ENCODE measurements around the gene KIF6.

Gene KIF6

GRCh38 chr6:39309942-39310531 is 415.2 kb downstream of the KIF6 start:
- H2AFZ ChIP-seq (ENCODE audit: low read depth, low read length, severe bottlenecking), result no peak overlapping the region
- H3K79me2 ChIP-seq (ENCODE audit: insufficient read depth, low read length), result no peaks in the 10 kb centered on the region
- H3K9me3 ChIP-seq (ENCODE audit: insufficient read depth, low read length), result no peaks in the 10 kb centered on the region
- H4K20me1 ChIP-seq (ENCODE audit: low read depth, low read length), result no peaks in the 10 kb centered on the region
- no peaks in the 10 kb centered on the region for H3F3A ChIP-seq (ENCODE audit: insufficient read depth)
- H3K9me2 ChIP-seq (replicated peaks; ENCODE audit: insufficient read depth, low read length), result no peaks in the 10 kb centered on the region
- no peak overlapping the region for H3K9ac ChIP-seq (ENCODE audit: low read length)
- H3K4me3 ChIP-seq (ENCODE audit: insufficient read depth, low read length, poor library complexity, severe bottlenecking), result no peak overlapping the region
- no peaks in the 10 kb centered on the region for H3K36me3 ChIP-seq (ENCODE audit: low read length)
- no peak overlapping the region for H3K27ac ChIP-seq (ENCODE audit: low read depth, low read length)
- H3K27me3 ChIP-seq (ENCODE audit: low read length), result no peaks in the 10 kb centered on the region
- H3K4me2 ChIP-seq (ENCODE audit: low read depth, low read length, poor library complexity, severe bottlenecking), result no peak overlapping the region
- TF ChIP-seq EZH2phosphoT487 (conservative IDR thresholded peaks at IDR 0.05; ENCODE audit: low read length) (no peak), CTCF (IDR thresholded peaks at IDR 0.05; ENCODE audit: insufficient read depth, low read length, poor library complexity, severe bottlenecking) (peak; percentile 94)

- no peaks in the 10 kb centered on the region for H3K9me2 ChIP-seq (replicated peaks; ENCODE audit: insufficient read depth, low read length)
- H3K36me3 ChIP-seq (ENCODE audit: low read length), result no peaks in the 10 kb centered on the region
- no peak overlapping the region for H3K4me3 ChIP-seq (ENCODE audit: insufficient read depth, low read length, poor library complexity, severe bottlenecking)
- H3K27ac ChIP-seq (ENCODE audit: low read depth, low read length), result no peak overlapping the region
- H3K27me3 ChIP-seq (ENCODE audit: low read length), result no peaks in the 10 kb centered on the region
- no peaks in the 10 kb centered on the region for H3K9me3 ChIP-seq (ENCODE audit: insufficient read depth, low read length)
- no peak overlapping the region for H3K4me2 ChIP-seq (ENCODE audit: low read depth, low read length, poor library complexity, severe bottlenecking)
- H4K20me1 ChIP-seq (ENCODE audit: low read depth, low read length), result no peaks in the 10 kb centered on the region
- H3F3A ChIP-seq (ENCODE audit: insufficient read depth), result no peaks in the 10 kb centered on the region
- no peak overlapping the region for H2AFZ ChIP-seq (ENCODE audit: low read depth, low read length, severe bottlenecking)
- no peaks in the 10 kb centered on the region for H3K79me2 ChIP-seq (ENCODE audit: insufficient read depth, low read length)
- TF ChIP-seq EZH2phosphoT487 (conservative IDR thresholded peaks at IDR 0.05; ENCODE audit: low read length), result no peak
- no peak for TF ChIP-seq CTCF (IDR thresholded peaks at IDR 0.05; ENCODE audit: insufficient read depth, low read length, poor library complexity, severe bottlenecking)
- H3K9ac ChIP-seq (ENCODE audit: low read length), result no peak overlapping the region
Measured at GRCh38 chr6:39307462-39307861, 417.7 kb downstream of the KIF6 start.

- no peak overlapping the region for H3K9ac ChIP-seq (ENCODE audit: low read length)
- no peaks in the 10 kb centered on the region for H3K36me3 ChIP-seq (ENCODE audit: low read length)
- H3K79me2 ChIP-seq (ENCODE audit: insufficient read depth, low read length), result no peaks in the 10 kb centered on the region
- H3K9me3 ChIP-seq (ENCODE audit: insufficient read depth, low read length), result no peaks in the 10 kb centered on the region
- TF ChIP-seq CTCF (IDR thresholded peaks at IDR 0.05; ENCODE audit: insufficient read depth, low read length, poor library complexity, severe bottlenecking), result no peak
- TF ChIP-seq EZH2phosphoT487 (conservative IDR thresholded peaks at IDR 0.05; ENCODE audit: low read length), result no peak
- no peak overlapping the region for H3K4me2 ChIP-seq (ENCODE audit: low read depth, low read length, poor library complexity, severe bottlenecking)
- H3K4me3 ChIP-seq (ENCODE audit: insufficient read depth, low read length, poor library complexity, severe bottlenecking), result no peak overlapping the region
- H2AFZ ChIP-seq (ENCODE audit: low read depth, low read length, severe bottlenecking), result no peak overlapping the region
- H3K27me3 ChIP-seq (ENCODE audit: low read length), result no peaks in the 10 kb centered on the region
- H3F3A ChIP-seq (ENCODE audit: insufficient read depth), result no peaks in the 10 kb centered on the region
- no peaks in the 10 kb centered on the region for H4K20me1 ChIP-seq (ENCODE audit: low read depth, low read length)
- H3K9me2 ChIP-seq (replicated peaks; ENCODE audit: insufficient read depth, low read length), result no peaks in the 10 kb centered on the region
- no peak overlapping the region for H3K27ac ChIP-seq (ENCODE audit: low read depth, low read length)
Measured at GRCh38 chr6:39304951-39305350, 420.3 kb downstream of the KIF6 start.
